SH-SY5Y (cell line): ENCODE data around the gene LRRC4C.

ENCODE experiments used
- GATA2 ChIP-seq: IDR thresholded peaks from 2 replicates; pipeline ENCODE4 v1.6.1; 2011; ENCODE audit warnings: mild to moderate bottlenecking, low read depth, low read length
- GATA3 ChIP-seq: IDR thresholded peaks from 2 replicates; pipeline ENCODE4 v1.6.1; 2011; ENCODE audit warnings: low read depth, mild to moderate bottlenecking, low read length, moderate library complexity

The LRRC4C gene

GRCh38 chr11:41451011-41451410 is 8.4 kb downstream of the LRRC4C start:
- no peak for TF ChIP-seq GATA3
- TF ChIP-seq GATA2, result no peak

DNA sequence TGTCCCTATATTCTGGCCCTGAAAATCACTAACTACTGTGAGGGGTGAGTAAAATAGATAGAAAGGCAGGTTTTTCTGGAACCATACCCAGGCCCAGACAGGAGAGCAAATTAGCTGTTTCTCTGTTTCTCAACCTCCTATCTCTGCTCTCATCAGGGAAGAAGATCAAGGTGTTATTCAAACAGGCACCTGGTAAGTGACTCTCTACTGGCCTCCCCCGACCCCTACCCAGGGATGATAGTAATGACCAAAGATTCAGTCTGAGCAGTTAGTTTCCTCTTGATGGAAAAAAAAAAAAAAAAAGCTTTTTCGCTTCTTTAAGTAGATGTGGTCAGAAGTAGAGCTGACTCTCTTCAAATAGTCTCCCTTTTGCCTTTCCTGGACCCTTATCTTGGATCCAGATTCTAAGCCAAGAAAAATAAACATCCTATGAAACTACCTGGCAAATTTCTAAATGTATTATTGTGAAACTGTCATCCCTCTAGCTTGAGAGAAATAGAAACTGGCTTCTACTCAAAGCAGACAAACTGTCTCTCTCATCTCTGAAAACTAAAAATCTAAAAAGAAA is 9.9 kb downstream of the LRRC4C start:
- TF ChIP-seq GATA2 (no peak), GATA3 (no peak)

DNA sequence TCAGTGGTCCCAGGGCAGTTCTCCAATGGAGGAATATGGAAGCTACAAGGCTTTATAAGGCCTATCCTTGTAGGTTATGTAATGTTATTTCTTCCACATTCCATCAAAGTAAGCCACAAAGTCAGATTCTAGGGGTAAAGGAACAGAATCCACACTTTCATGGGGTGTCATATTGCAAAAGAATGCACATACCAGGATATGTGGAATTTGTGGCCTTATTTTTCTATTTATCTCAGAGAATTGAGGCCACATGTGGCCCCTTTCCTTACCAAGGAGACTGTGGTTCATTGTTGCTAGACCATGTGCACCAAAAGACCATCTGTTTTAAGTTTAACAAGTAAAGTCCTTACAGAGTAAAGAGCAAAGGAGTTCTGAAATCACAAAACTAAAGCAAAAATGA is 12.9 kb downstream of the LRRC4C start:
- no peak for TF ChIP-seq GATA3
- TF ChIP-seq GATA2, result no peak

- TF ChIP-seq GATA3 (no peak), GATA2 (no peak)
Observed at GRCh38 chr11:41446107-41446506, 13.3 kb downstream of the LRRC4C start.

GRCh38 chr11:41437006-41437490 is 22.4 kb downstream of the LRRC4C start:
- TF ChIP-seq GATA3, result no peak

- TF ChIP-seq GATA2 (no peak), GATA3 (no peak)
Observed at GRCh38 chr11:41435531-41435930, 23.9 kb downstream of the LRRC4C start.

GRCh38 chr11:41431784-41432183 is 27.7 kb downstream of the LRRC4C start:
- TF ChIP-seq GATA2 (no peak), GATA3 (no peak)

GRCh38 chr11:41419901-41420300 is 39.6 kb downstream of the LRRC4C start:
- no peak for TF ChIP-seq GATA2
- TF ChIP-seq GATA3, result no peak

GRCh38 chr11:41414771-41415440 is 44.5 kb downstream of the LRRC4C start:
- TF ChIP-seq GATA3 (no peak), GATA2 (no peak)

GRCh38 chr11:41413843-41414242 is 45.6 kb downstream of the LRRC4C start:
- TF ChIP-seq GATA3, result no peak
- no peak for TF ChIP-seq GATA2

DNA sequence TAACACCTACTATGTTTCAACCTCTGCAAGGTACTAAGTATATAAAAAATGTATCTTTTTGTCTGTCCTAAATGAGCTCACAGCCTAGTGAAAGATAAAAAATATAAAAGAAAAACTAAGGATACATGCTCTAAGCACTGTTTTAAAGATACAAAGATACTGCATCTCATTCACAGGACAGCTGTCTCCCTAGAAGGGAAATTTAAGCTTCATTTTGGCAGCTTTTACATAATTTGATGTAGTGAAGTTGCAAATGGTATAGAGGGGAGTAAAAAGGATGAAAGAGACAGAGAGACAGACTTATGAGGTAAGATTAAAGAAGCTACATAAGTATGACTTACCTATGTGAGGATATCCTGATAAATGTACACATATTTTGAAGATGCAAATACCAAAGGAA is 53.6 kb downstream of the LRRC4C start:
- TF ChIP-seq GATA3, result no peak
- TF ChIP-seq GATA2, result no peak

- TF ChIP-seq GATA2, result no peak
- no peak for TF ChIP-seq GATA3
Observed at GRCh38 chr11:41404109-41404508, 55.3 kb downstream of the LRRC4C start.

DNA sequence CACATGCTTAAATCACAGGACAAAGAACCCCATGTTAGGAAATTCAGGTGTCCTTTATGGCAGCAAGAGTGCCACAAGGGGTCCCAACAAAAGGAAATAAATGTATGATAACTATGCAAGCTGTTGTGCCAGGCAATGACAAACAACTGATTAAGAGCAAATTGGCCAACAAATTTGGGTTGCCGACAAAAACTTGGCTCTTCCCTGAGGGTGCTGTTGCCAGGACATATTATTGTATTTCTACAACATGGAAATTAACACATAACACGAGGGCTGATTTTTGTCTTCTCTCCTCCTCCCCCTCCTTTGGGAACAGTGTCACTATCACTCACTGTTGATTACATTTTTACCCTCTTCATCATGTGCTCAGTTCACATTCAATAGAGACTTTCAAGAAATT is 56.0 kb downstream of the LRRC4C start:
- TF ChIP-seq GATA3 (no peak), GATA2 (no peak)

GRCh38 chr11:41400819-41401382 is 58.6 kb downstream of the LRRC4C start:
- TF ChIP-seq GATA3 (no peak), GATA2 (no peak)

- TF ChIP-seq GATA2, result no peak
Observed at GRCh38 chr11:41400124-41400523, 59.3 kb downstream of the LRRC4C start.
